GM12801 (cell line): ENCODE measurements around the gene ZFYVE28.

ENCODE experiments used
- TF ChIP-seq, protein P1 (sequence below): IDR thresholded peaks from one replicate; pipeline ENCODE4 v1.5.1; 2011; ENCODE audit warnings: control low read depth; ENCODE audit not compliant: insufficient read length; ENCODE audit errors: extremely low read depth

ZFYVE28 gene

DNA sequence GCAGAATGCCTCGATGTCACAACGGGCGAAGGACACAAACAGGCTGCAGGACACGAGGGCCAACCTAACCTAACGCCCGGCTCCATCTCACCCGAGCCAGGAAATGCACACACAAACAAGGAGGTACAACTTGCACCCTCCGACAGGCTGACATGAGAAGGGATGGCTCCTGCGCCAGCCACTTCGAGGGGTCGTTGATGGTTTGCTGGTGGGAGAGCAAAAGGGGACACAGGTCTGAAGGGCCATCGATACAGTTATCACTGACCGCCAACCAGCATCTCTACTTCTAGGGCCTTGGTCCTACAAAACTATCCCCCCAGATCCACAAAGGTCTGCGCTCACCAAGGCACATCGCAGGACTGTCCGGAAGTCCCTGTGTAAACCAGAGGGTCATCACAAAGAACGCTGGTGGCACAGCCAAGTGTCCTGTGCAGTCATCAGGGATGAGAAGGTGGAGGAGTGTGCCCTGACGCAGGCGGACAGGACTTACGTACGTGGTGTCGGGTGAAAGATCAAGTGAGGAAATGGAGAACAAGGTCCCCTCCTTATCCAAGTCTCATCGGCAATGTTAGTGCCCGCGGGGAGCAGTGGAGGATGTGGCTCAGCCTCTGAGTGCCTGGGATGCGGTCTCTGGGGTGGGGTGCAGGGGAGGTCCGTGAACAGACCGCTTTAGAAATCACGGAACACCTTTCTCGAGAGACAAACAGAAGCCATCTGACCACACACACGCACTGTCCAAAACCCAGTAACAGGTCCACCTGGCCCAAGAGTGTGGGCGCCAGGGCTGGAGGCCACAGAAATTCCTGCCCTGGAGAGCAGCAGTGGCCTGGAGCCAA is 163.6 kb downstream of the ZFYVE28 start:
- TF ChIP-seq, protein P1, sequence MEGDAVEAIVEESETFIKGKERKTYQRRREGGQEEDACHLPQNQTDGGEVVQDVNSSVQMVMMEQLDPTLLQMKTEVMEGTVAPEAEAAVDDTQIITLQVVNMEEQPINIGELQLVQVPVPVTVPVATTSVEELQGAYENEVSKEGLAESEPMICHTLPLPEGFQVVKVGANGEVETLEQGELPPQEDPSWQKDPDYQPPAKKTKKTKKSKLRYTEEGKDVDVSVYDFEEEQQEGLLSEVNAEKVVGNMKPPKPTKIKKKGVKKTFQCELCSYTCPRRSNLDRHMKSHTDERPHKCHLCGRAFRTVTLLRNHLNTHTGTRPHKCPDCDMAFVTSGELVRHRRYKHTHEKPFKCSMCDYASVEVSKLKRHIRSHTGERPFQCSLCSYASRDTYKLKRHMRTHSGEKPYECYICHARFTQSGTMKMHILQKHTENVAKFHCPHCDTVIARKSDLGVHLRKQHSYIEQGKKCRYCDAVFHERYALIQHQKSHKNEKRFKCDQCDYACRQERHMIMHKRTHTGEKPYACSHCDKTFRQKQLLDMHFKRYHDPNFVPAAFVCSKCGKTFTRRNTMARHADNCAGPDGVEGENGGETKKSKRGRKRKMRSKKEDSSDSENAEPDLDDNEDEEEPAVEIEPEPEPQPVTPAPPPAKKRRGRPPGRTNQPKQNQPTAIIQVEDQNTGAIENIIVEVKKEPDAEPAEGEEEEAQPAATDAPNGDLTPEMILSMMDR = no peak

GRCh38 chr4:2253160-2254084 is 165.0 kb downstream of the ZFYVE28 start:
- TF ChIP-seq, protein P1 = no peak

- TF ChIP-seq, protein P1 = no peak
These were observed 165.8 kb downstream of the ZFYVE28 start for GRCh38 chr4:2252530-2253091.

DNA sequence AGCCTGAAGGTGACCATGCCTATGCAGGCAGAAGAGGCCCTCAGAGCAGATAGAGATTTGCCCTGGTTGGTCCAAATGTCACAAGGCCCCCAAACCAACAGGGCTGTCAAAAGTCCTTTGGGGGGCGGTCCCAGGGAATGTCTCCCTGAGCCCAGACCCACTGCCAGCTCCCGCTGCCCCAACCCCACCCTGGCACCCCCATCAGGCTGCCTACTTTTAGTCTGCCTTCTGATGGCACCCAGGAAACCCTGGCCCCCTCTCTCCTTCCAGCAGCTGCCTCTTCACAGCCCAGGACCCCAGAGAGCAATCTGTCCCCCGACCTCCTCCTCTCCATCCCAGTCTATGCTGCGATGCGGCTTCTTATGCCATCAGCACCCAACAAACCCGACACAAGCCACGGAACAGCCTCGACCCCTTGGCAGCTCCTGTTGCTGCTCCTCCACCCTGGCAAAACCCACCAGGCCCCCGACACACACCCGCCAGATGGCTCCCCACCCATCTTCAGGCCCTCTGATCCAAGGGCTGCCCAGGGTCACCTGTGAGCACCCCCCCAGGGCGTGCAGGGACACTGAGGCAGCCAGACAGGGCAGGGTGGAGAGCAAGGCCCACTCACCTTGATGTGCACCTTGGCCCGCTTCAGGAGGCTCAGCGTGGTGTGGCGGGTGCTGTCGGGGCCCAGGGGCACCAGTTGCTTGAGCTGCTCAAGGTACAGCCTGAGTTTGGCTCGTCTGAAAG is 166.5 kb downstream of the ZFYVE28 start:
- TF ChIP-seq, protein P1 = no peak

DNA sequence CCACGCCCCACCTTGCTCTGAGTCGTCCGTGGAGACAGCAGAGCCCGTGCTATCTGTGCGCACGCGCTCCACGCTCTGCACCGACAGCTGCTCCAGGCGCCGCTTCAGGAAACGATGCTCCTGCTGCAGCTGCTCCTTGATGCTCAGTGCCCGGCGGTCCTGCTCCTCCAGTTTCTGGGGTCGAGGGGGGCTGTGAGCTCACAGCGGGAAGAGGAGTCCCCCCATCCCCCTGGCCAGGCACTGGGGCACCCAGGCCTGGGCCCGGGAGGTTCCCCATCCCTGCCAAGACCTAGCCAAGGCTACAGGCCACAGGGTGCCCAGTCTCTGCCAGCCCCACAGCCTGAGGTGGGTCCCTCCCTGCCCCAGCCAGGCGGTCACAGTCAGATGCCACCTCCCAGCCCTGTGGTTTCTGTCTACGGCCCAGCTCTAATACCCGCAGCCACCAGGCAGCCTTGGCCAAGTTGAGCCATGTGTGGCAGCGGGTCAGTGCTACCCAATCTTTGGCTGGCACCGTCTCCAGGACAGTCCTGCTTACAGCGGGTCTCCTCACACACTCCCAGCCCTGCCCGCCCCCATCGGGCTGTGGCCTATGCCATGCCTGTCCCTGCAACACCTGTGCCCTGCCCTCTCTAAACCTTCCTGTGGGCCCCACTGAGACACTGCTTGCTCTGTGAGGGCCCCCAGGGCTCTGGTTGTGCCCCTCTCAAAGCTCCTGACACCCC is 167.2 kb downstream of the ZFYVE28 start:
- TF ChIP-seq, protein P1 = no peak

DNA sequence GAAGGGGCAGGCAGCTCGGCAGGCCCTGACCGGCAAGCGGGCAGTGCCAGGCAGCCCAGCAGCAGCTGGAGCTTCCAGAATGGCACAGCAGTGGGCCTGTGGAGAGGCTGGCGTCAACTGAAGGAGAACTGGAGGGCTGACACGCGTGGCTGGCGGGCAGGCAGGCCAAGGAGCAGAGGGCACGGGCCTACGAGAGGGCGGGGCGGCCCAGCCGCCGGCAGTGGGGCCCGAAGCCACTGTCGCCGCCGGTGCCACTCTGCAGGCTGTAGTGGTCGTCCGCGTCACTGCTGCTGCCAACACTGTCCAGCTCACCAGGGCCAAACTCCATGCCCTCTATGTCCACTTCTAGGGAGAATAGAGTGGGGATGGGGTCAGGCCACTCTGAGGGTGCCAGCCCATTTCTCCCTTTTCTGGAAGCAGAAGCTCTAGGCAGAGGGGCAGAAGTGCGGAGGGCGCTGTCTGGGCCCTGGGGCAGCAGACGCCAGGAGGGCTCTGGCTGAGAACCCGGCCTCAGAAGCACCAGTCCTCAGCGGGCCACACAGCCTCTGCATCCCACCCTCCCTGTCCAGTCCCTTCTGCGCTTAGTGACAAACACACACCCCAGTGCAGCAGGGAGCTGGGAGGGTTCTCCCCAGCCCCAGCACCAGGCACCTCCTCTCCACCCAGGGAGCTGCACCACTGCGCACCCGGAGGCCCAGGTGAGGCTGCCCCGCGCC is 167.9 kb downstream of the ZFYVE28 start:
- TF ChIP-seq, protein P1 = no peak
